BJ (cell line): ENCODE data around the gene ATF7. TPM values are rescaled to one million over a fixed set of nuclear protein-coding genes. Genes with fewer than 3 reads are reported as not detected.

Source experiments
- CTCF ChIA-PET: fragments of 350-600 bp; formaldehyde crosslinking; extraction: SDS; loops from one replicate; lab custom pipeline; 2021; ENCODE audit warnings: antibody characterized with exemption, inconsistent platforms; lab: Yijun Ruan, JAX
- POLR2A ChIA-PET: fragments of 300-600 bp; sonication (Branson Sonifier 250); formaldehyde crosslinking; extraction: SDS; loops from one replicate; lab custom pipeline; 2021; ENCODE audit warnings: antibody characterized with exemption; lab: Charles Lee
- DNase-seq: peaks from one replicate; pipeline ENCODE4 v3.0.0-alpha.2; 2011; ENCODE audit warnings: low read depth
- H3K27me3 ChIP-seq: 2 replicates; pipeline ENCODE4 v1.6.0; 2011; ENCODE audit warnings: low read length; ENCODE audit not compliant: control insufficient read depth, insufficient read depth
- H3K36me3 ChIP-seq: 2 replicates; pipeline ENCODE4 v1.5.1; 2011; ENCODE audit warnings: low read length; ENCODE audit not compliant: control insufficient read depth, insufficient read depth
- H3K4me3 ChIP-seq: 2 replicates; pipeline ENCODE4 v1.5.1; 2011; ENCODE audit warnings: low read depth, mild to moderate bottlenecking, control low read depth, low read length
- CTCF ChIP-seq: IDR thresholded peaks from 2 replicates; pipeline ENCODE4 v1.5.1; 2011; ENCODE audit warnings: low read depth, mild to moderate bottlenecking, control low read depth, inconsistent platforms, low read length, moderate library complexity; ENCODE audit not compliant: insufficient read depth
- polyA plus RNA-seq: library from polyadenylated mRNA; depleted of rRNA; stranded (reverse); fragments of >200 nt; gene quantifications from 2 replicates; pipeline ENCODE4 v1.2.3, GENCODE V29; 2011

ATF7 gene
- polyA plus RNA-seq, 1 experiment: 21.8 TPM

- no peak for DNase-seq
- POLR2A ChIA-PET: no interaction called here
- Histone ChIP-seq H3K36me3 (0 out of 2 replicates have a peak, but pooled peaks cover 2% of the 10 kb centered on the region), H3K4me3 (no peak overlapping the region), H3K27me3 (no peaks in the 10 kb centered on the region)
- TF ChIP-seq CTCF: no peak
- CTCF ChIA-PET: interaction anchor here (1.9 kb wide), 1 partner anchor 11 kb away, joined by 5 read pairs; no protein-coding TSS in a partner anchor
Observed at GRCh38 chr12:53497461-53497860, 128.7 kb downstream of the ATF7 start.

GRCh38 chr12:53496752-53497032, 129.5 kb downstream of the ATF7 start:
- no peak for TF ChIP-seq CTCF
- Histone ChIP-seq H3K27me3 (no peaks in the 10 kb centered on the region), H3K36me3 (0 out of 2 replicates have a peak, but pooled peaks cover 2% of the 10 kb centered on the region), H3K4me3 (peak overlapping the region; percentile 21; the same call in 1 of the 2 replicates)
- ChIA-PET POLR2A (interaction anchor here (0.6 kb wide), 1 partner anchor 18 kb away, joined by 3 read pairs; no protein-coding TSS in a partner anchor), CTCF (no interaction called here)
- DNase-seq: no peak

- no peak for TF ChIP-seq CTCF
- ChIA-PET CTCF (interaction anchor here (0.6 to 0.7 kb wide), 2 partner anchors 18 to 144 kb away, joined by 3 read pairs; no protein-coding TSS in a partner anchor), POLR2A (interaction anchor here (0.6 kb wide), 1 partner anchor 17 kb away, joined by 3 read pairs; no protein-coding TSS in a partner anchor)
Observed at GRCh38 chr12:53495903-53496751, 130.1 kb downstream of the ATF7 start.

GRCh38 chr12:53493610-53494391, 132.4 kb downstream of the ATF7 start:
- Histone ChIP-seq H3K4me3 (peak overlapping the region; percentile 53), H3K27me3 (no peaks in the 10 kb centered on the region), H3K36me3 (0 out of 2 replicates have a peak, but pooled peaks cover 2% of the 10 kb centered on the region)
- POLR2A ChIA-PET: no interaction called here
- TF ChIP-seq CTCF: no peak
- no peak for DNase-seq
- CTCF ChIA-PET: interaction anchor here (0.7 to 1.5 kb wide), 4 partner anchors 15 to 73 kb away, joined by 3 to 6 read pairs (median 4); no protein-coding TSS in a partner anchor

More at GRCh38 chr12:53495903-53496751, 130.1 kb downstream of the ATF7 start:
- Histone ChIP-seq H3K4me3 (peak overlapping the region; percentile 10; the same call in 1 of the 2 replicates), H3K36me3 (0 out of 2 replicates have a peak, but pooled peaks cover 2% of the 10 kb centered on the region), H3K27me3 (no peaks in the 10 kb centered on the region)
- peak; percentile 50 for DNase-seq
